H9 (cell line): ENCODE data around the gene UNC5B. TPM values are rescaled to one million over a fixed set of nuclear protein-coding genes. Genes with fewer than 3 reads are reported as not detected.
A peak's percentile ranks its signal among the peaks of the same experiment; 100 is the strongest.

Experiments used
- DNase-seq: peaks from one replicate; pipeline ENCODE4 v3.0.0-alpha.2; 2017
- H2AFZ ChIP-seq: one replicate; pipeline ENCODE4 v1.6.1; 2013; ENCODE audit warnings: mild to moderate bottlenecking, low read length, control low read depth, moderate library complexity
- H2AK5ac ChIP-seq: 2 replicates; pipeline ENCODE4 v1.6.1; 2013; ENCODE audit warnings: low read length, control low read depth, mixed read lengths; ENCODE audit not compliant: insufficient read length
- H2BK120ac ChIP-seq: one replicate; pipeline ENCODE4 v1.6.1; 2013; ENCODE audit warnings: low read depth, mild to moderate bottlenecking, low read length, control low read depth, inconsistent platforms; ENCODE audit not compliant: poor library complexity, severe bottlenecking
- H2BK12ac ChIP-seq: 2 replicates; pipeline ENCODE4 v1.6.1; 2013; ENCODE audit warnings: low read length, control low read depth, mixed read lengths, low read depth; ENCODE audit not compliant: insufficient read length
- H2BK15ac ChIP-seq: 2 replicates; pipeline ENCODE4 v1.6.1; 2013; ENCODE audit warnings: low read depth, low read length, control low read depth
- H2BK20ac ChIP-seq: one replicate; pipeline ENCODE4 v1.6.1; 2013; ENCODE audit warnings: low read depth, mild to moderate bottlenecking, low read length, control low read depth, inconsistent platforms; ENCODE audit not compliant: poor library complexity, severe bottlenecking
- H2BK5ac ChIP-seq: 2 replicates; pipeline ENCODE4 v1.6.1; 2013; ENCODE audit warnings: low read length, control low read depth, mixed read lengths; ENCODE audit not compliant: insufficient read length
- H3K14ac ChIP-seq: 2 replicates; pipeline ENCODE4 v1.6.1; 2013; ENCODE audit warnings: low read length, control low read depth; ENCODE audit not compliant: insufficient read depth
- H3K18ac ChIP-seq: 2 replicates; pipeline ENCODE4 v1.6.1; 2013; ENCODE audit warnings: low read depth, mild to moderate bottlenecking, mixed read lengths, low read length, control low read depth; ENCODE audit not compliant: insufficient read length
- H3K23ac ChIP-seq: 2 replicates; pipeline ENCODE4 v1.6.1; 2013; ENCODE audit warnings: low read length, control low read depth, mixed read lengths, low read depth; ENCODE audit not compliant: insufficient read length
- H3K23me2 ChIP-seq: 2 replicates; pipeline ENCODE4 v1.6.1; 2013; ENCODE audit warnings: low read depth, mild to moderate bottlenecking, mixed read lengths, low read length, control low read depth; ENCODE audit not compliant: insufficient read length, poor library complexity, severe bottlenecking
- H3K27ac ChIP-seq: 2 replicates; pipeline ENCODE4 v1.5.1; 2013; ENCODE audit warnings: low read length, control low read depth, mixed read lengths, low read depth; ENCODE audit not compliant: insufficient read length
- H3K27me3 ChIP-seq: 2 replicates; pipeline ENCODE4 v1.6.1; 2013; ENCODE audit warnings: low read length, control low read depth, inconsistent platforms; ENCODE audit not compliant: insufficient read depth
- H3K4ac ChIP-seq: 2 replicates; pipeline ENCODE4 v1.6.1; 2013; ENCODE audit warnings: low read depth, mild to moderate bottlenecking, control low read depth, inconsistent platforms, low read length, moderate library complexity
- H3K4me1 ChIP-seq: 2 replicates; pipeline ENCODE4 v1.6.1; 2013; ENCODE audit warnings: low read length, control low read depth, inconsistent platforms; ENCODE audit not compliant: insufficient read depth
- H3K4me2 ChIP-seq: 2 replicates; pipeline ENCODE4 v1.6.1; 2013; ENCODE audit warnings: low read length, control low read depth, mixed read lengths; ENCODE audit not compliant: insufficient read length, insufficient read depth
- H3K56ac ChIP-seq: 2 replicates; pipeline ENCODE4 v1.6.1; 2013; ENCODE audit warnings: low read depth, mild to moderate bottlenecking, mixed read lengths, low read length, control low read depth; ENCODE audit not compliant: insufficient read length
- H3K79me1 ChIP-seq: 2 replicates; pipeline ENCODE4 v1.6.1; 2013; ENCODE audit warnings: low read depth, mild to moderate bottlenecking, moderate library complexity, low read length, control low read depth, inconsistent platforms; ENCODE audit not compliant: insufficient read depth, poor library complexity, severe bottlenecking
- H3K79me2 ChIP-seq: 2 replicates; pipeline ENCODE4 v1.6.1; 2013; ENCODE audit warnings: low read length, control low read depth, inconsistent platforms; ENCODE audit not compliant: insufficient read depth
- H3K9ac ChIP-seq: 2 replicates; pipeline ENCODE4 v1.6.1; 2013; ENCODE audit warnings: low read length, control low read depth, mixed read lengths; ENCODE audit not compliant: insufficient read length; ENCODE audit errors: extremely low read depth
- H3K9me3 ChIP-seq: one replicate; pipeline ENCODE4 v1.6.1; 2013; ENCODE audit warnings: low read depth, low read length, inconsistent platforms; ENCODE audit not compliant: control insufficient read depth
- H3T11ph ChIP-seq: one replicate; pipeline ENCODE4 v1.6.1; 2013; ENCODE audit warnings: mild to moderate bottlenecking, low read length, control low read depth, inconsistent platforms
- H4K20me1 ChIP-seq: one replicate; pipeline ENCODE4 v1.6.1; 2013; ENCODE audit not compliant: control insufficient read depth, insufficient read length, insufficient read depth
- H4K5ac ChIP-seq: 2 replicates; pipeline ENCODE4 v1.6.1; 2013; ENCODE audit warnings: low read depth, mild to moderate bottlenecking, mixed read lengths, low read length, control low read depth; ENCODE audit not compliant: insufficient read length
- H4K8ac ChIP-seq: replicated peaks from 2 replicates; pipeline ENCODE4 v1.6.1; 2013; ENCODE audit warnings: low read length, control low read depth, mixed read lengths, low read depth; ENCODE audit not compliant: insufficient read length
- H4K91ac ChIP-seq: 2 replicates; pipeline ENCODE4 v1.6.1; 2013; ENCODE audit warnings: low read depth, mild to moderate bottlenecking, moderate library complexity, mixed read lengths, low read length, control low read depth; ENCODE audit not compliant: insufficient read length
- H3K27ac Mint-ChIP-seq, 3 experiments: 2 replicates in 2 of 3; 3 replicates in 1 of 3; pipeline ENCODE4 v1.8.0; 2020 to 2021; ENCODE audit warnings: mixed read lengths in 3 of 3, mild to moderate bottlenecking in 1 of 3, moderate library complexity in 1 of 3
- H3K27me3 Mint-ChIP-seq: 2 replicates; pipeline ENCODE4 v1.8.0; 2021; ENCODE audit warnings: low read depth, mild to moderate bottlenecking, moderate library complexity, mixed read lengths
- H3K36me3 Mint-ChIP-seq, 3 experiments: 2 replicates in 2 of 3; 3 replicates in 1 of 3; pipeline ENCODE4 v1.8.0; 2020 to 2021; ENCODE audit warnings: low read depth in 3 of 3, mixed read lengths in 3 of 3; ENCODE audit not compliant: insufficient read depth in 1 of 3
- H3K4me1 Mint-ChIP-seq, 2 experiments: 2 replicates each; pipeline ENCODE4 v1.8.0; 2020; ENCODE audit warnings: mixed read lengths in 2 of 2
- H3K4me3 Mint-ChIP-seq, 2 experiments: 2 replicates in 1 of 2; 3 replicates in 1 of 2; pipeline ENCODE4 v1.8.0; 2020 to 2021; ENCODE audit warnings: mild to moderate bottlenecking in 2 of 2, mixed read lengths in 2 of 2, moderate library complexity in 1 of 2
- H3K9me3 Mint-ChIP-seq, 2 experiments: 2 replicates in 1 of 2; 3 replicates in 1 of 2; pipeline ENCODE4 v1.8.0; 2020; ENCODE audit warnings: mild to moderate bottlenecking in 2 of 2, mixed read lengths in 2 of 2, moderate library complexity in 1 of 2
- CTCF ChIP-seq: fragments of 200-600 bp; sonication (generic); conservative IDR thresholded peaks from 3 replicates; pipeline ENCODE4 v1.8.0; 2021; ENCODE audit warnings: antibody characterized with exemption, mild to moderate bottlenecking
- WGBS: extraction: QIAGEN DNeasy Blood & Tissue Kit; methylation state at CpG from one replicate; pipeline ENCODE4 v1.1.7; 2013; ENCODE audit warnings: missing lambda C conversion rate, low lambda C conversion rate, mixed read lengths; ENCODE audit not compliant: insufficient read length; ENCODE audit errors: extremely low coverage; 5-methylcytosine and 5-hydroxymethylcytosine counted together
- total RNA-seq: library from RNA; stranded (reverse); gene quantifications from 2 replicates; pipeline ENCODE4 v1.2.1, GENCODE V29; 2021

The UNC5B gene
- total RNA-seq, 1 experiment from 2014 or later: 28.4 TPM

- no peak for TF ChIP-seq CTCF
Measured at GRCh38 chr10:71335173-71335708, 122.9 kb downstream of the UNC5B start.

More at GRCh38 chr10:71335173-71335708, 122.9 kb downstream of the UNC5B start:
- H4K5ac ChIP-seq: no peak overlapping the region
- H3K23me2 ChIP-seq: peaks cover 3% of the 10 kb centered on the region
- H4K20me1 ChIP-seq: no peaks in the 10 kb centered on the region
- Mint-ChIP-seq H3K9me3 (no peaks in the 10 kb centered on the region), H3K27me3 (peaks cover 2% of the 10 kb centered on the region; the same call in 1 of the 2 replicates), H3K27ac (peak overlapping the region in 2 of 3 experiments; percentile 50 to 53; a peak in 2 of 7 replicates), H3K36me3 (peaks cover 8 to 15% (median 9%) of the 10 kb centered on the region in 3 experiments; a peak in 6 of 7 replicates), H3K4me3 (no peak overlapping the region), H3K4me1 (peaks cover 29 to 36% of the 10 kb centered on the region in 2 experiments)
- no peaks in the 10 kb centered on the region for H3K9me3 ChIP-seq
- H3T11ph ChIP-seq: no peak overlapping the region
- H2BK15ac ChIP-seq: no peak overlapping the region
- H4K91ac ChIP-seq: no peak overlapping the region
- no peak overlapping the region for H2BK20ac ChIP-seq
- no peak overlapping the region for H3K4ac ChIP-seq
- H3K27me3 ChIP-seq: no peaks in the 10 kb centered on the region; the same call in 1 of the 2 replicates
- H3K4me1 ChIP-seq: peaks cover 4% of the 10 kb centered on the region; the same call in 1 of the 2 replicates
- no peak overlapping the region for H3K14ac ChIP-seq
- H3K23ac ChIP-seq: no peak overlapping the region
- H3K9ac ChIP-seq: no peak overlapping the region
- no peak overlapping the region for H3K56ac ChIP-seq
- no peak overlapping the region for H3K4me2 ChIP-seq
- no peak overlapping the region for H2BK12ac ChIP-seq
- DNase-seq: no peak
- H3K79me2 ChIP-seq: no peaks in the 10 kb centered on the region
- no peak overlapping the region for H2AFZ ChIP-seq
- no CpG with 5 or more reads among the region's 15 CpGs for WGBS
- H2BK120ac ChIP-seq: no peak overlapping the region
- no peak overlapping the region for H2BK5ac ChIP-seq
- no peak overlapping the region for H2AK5ac ChIP-seq
- no peak overlapping the region for H3K27ac ChIP-seq
- H3K79me1 ChIP-seq: no peaks in the 10 kb centered on the region
- no peak overlapping the region for H4K8ac ChIP-seq
- no peak overlapping the region for H3K18ac ChIP-seq
